Breast epithelium (tissue), 3 donors: ENCODE results near the gene GNL3L.
"Not testable (repeated sequence)": the region's sequence is repeated elsewhere in the genome, so short reads cannot be mapped to it uniquely, and the experiment has no call there.

ENCODE experiments used
- CTCF ChIP-seq, 3 donors: fragments of 450-650 bp; IDR thresholded peaks; one replicate each; pipeline ENCODE4 v1.5.1; 2016 to 2017; ENCODE audit warnings: antibody characterized with exemption in 3 of 3, mild to moderate bottlenecking in 3 of 3, moderate library complexity in 3 of 3
- POLR2A ChIP-seq: fragments of 450-650 bp; IDR thresholded peaks from one replicate; pipeline ENCODE4 v1.6.1; 2016; ENCODE audit warnings: antibody characterized with exemption, mild to moderate bottlenecking, moderate library complexity
- POLR2AphosphoS5 ChIP-seq, 3 donors: sonication (generic); formaldehyde crosslinking; IDR thresholded peaks; one replicate each; pipeline ENCODE4 v1.6.1; 2017; ENCODE audit warnings: antibody characterized with exemption in 3 of 3

- not testable (repeated sequence) for TF ChIP-seq CTCF (IDR thresholded peaks at IDR 0.05); POLR2A; POLR2AphosphoS5 (IDR thresholded peaks at IDR 0.05)
Observed at GRCh38 chrX:54489819-54490218, 40.2 kb upstream of the GNL3L start.
